Measurements from ENCODE around the gene ERC2.

ERC2 gene

DNA sequence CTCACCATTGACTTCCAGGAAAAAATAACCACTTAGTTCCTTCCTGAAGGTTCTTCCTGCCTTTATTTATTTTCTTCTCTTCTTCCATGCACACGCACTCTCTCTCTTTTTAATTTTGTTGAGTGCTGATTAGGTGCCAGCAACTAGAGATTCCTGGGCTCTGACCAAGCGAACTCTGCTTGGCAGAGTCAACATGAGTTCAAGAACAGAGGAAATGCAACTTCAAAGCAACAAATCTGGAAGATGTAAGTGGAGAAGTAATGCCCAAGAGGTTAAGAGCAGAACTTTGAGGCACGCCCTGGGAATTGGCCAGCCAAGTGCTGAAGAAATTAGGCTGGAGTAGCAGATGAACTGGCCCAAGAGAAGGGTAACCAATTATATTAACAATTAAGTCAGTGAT lies 8.5 kb downstream of the ERC2 start:
- TF ChIP-seq, protein P1, sequence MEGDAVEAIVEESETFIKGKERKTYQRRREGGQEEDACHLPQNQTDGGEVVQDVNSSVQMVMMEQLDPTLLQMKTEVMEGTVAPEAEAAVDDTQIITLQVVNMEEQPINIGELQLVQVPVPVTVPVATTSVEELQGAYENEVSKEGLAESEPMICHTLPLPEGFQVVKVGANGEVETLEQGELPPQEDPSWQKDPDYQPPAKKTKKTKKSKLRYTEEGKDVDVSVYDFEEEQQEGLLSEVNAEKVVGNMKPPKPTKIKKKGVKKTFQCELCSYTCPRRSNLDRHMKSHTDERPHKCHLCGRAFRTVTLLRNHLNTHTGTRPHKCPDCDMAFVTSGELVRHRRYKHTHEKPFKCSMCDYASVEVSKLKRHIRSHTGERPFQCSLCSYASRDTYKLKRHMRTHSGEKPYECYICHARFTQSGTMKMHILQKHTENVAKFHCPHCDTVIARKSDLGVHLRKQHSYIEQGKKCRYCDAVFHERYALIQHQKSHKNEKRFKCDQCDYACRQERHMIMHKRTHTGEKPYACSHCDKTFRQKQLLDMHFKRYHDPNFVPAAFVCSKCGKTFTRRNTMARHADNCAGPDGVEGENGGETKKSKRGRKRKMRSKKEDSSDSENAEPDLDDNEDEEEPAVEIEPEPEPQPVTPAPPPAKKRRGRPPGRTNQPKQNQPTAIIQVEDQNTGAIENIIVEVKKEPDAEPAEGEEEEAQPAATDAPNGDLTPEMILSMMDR (IDR thresholded peaks at IDR 0.05; ENCODE audit: poor library complexity, severe bottlenecking), result no peak
- DNase-seq (ENCODE audit: low spot score) (no peak), ATAC-seq (ENCODE audit: low read depth) (no peak)
- Histone ChIP-seq H3K4me3 (ENCODE audit: severe bottlenecking) (no peak overlapping the region), H3K9me3 (ENCODE audit: severe bottlenecking) (no peaks in the 10 kb centered on the region), H3K27ac (ENCODE audit: poor library complexity, severe bottlenecking) (no peak overlapping the region), H3K36me3 (ENCODE audit: low read depth) (no peaks in the 10 kb centered on the region), H3K4me1 (ENCODE audit: insufficient read depth, poor library complexity, severe bottlenecking) (no peaks in the 10 kb centered on the region), H3K27me3 (ENCODE audit: insufficient read depth, poor library complexity, severe bottlenecking) (peaks cover 3% of the 10 kb centered on the region)

DNA sequence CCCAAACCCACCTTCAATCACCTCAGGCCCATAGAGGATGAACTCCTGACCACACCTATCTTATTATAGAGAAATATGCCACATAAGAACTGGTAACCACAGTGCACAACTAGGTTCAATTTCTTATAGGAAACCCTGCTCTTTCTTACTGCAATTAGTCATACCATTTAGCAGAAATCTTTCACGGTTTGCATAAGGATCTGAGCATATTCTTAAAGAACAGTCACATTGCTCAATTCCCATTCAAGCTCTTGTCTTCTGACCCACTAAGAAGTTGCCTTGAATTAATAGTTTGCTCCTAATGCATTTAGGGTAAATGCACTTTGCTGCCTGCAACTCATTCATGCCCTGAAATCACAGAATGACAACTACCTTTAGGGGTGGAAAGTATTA lies 9.2 kb downstream of the ERC2 start:
- Histone ChIP-seq H3K27me3 (ENCODE audit: insufficient read depth, poor library complexity, severe bottlenecking) (peaks cover 3% of the 10 kb centered on the region), H3K9me3 (ENCODE audit: severe bottlenecking) (no peaks in the 10 kb centered on the region), H3K27ac (ENCODE audit: poor library complexity, severe bottlenecking) (no peak overlapping the region), H3K4me1 (ENCODE audit: insufficient read depth, poor library complexity, severe bottlenecking) (no peaks in the 10 kb centered on the region), H3K4me3 (ENCODE audit: severe bottlenecking) (no peak overlapping the region), H3K36me3 (ENCODE audit: low read depth) (no peaks in the 10 kb centered on the region)
- ATAC-seq (ENCODE audit: low read depth) (no peak), DNase-seq (ENCODE audit: low spot score) (no peak)
- TF ChIP-seq, protein P1 (IDR thresholded peaks at IDR 0.05; ENCODE audit: poor library complexity, severe bottlenecking), result no peak

- TF ChIP-seq, protein P1 (IDR thresholded peaks at IDR 0.05; ENCODE audit: poor library complexity, severe bottlenecking), result no peak
Measured at GRCh38 chr3:56458496-56459103, 9.7 kb downstream of the ERC2 start.

DNA sequence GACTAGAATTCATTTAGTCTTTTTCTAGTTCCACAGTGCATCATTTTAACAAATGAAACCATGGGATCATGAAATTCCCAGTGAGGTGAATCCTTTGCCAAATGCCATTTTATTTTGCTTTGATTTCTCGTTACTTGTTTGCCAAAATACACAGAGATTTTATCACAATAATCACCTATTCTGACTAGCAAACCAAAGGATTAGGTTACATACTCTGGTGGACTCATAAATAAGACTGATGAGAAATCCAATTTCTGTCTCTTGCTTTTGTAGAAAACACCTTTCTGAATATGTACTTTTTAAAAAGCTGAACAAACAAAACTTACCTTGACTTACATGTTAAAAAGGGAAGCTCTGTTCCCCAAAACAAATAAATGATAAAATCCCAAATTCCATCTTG lies 12.2 kb downstream of the ERC2 start:
- no peaks in the 10 kb centered on the region for H3K27me3 ChIP-seq (ENCODE audit: insufficient read depth, poor library complexity, severe bottlenecking)
- no peak for ATAC-seq (ENCODE audit: low read depth)
- no peak overlapping the region for H3K27ac ChIP-seq (ENCODE audit: poor library complexity, severe bottlenecking)
- no peak overlapping the region for H3K4me3 ChIP-seq (ENCODE audit: severe bottlenecking)
- H3K9me3 ChIP-seq (ENCODE audit: severe bottlenecking), result no peaks in the 10 kb centered on the region
- no peaks in the 10 kb centered on the region for H3K4me1 ChIP-seq (ENCODE audit: insufficient read depth, poor library complexity, severe bottlenecking)
- no peak for DNase-seq (ENCODE audit: low spot score)
- H3K36me3 ChIP-seq (ENCODE audit: low read depth), result no peaks in the 10 kb centered on the region
- TF ChIP-seq, protein P1 (IDR thresholded peaks at IDR 0.05; ENCODE audit: poor library complexity, severe bottlenecking), result no peak

More at GRCh38 chr3:56458496-56459103, 9.7 kb downstream of the ERC2 start:
- Histone ChIP-seq H3K4me1 (ENCODE audit: insufficient read depth, poor library complexity, severe bottlenecking) (no peaks in the 10 kb centered on the region), H3K36me3 (ENCODE audit: low read depth) (no peaks in the 10 kb centered on the region), H3K27me3 (ENCODE audit: insufficient read depth, poor library complexity, severe bottlenecking) (peaks cover 3% of the 10 kb centered on the region), H3K9me3 (ENCODE audit: severe bottlenecking) (no peaks in the 10 kb centered on the region), H3K27ac (ENCODE audit: poor library complexity, severe bottlenecking) (no peak overlapping the region), H3K4me3 (ENCODE audit: severe bottlenecking) (no peak overlapping the region)
- DNase-seq (ENCODE audit: low spot score) (no peak), ATAC-seq (ENCODE audit: low read depth) (no peak)

GRCh38 chr3:56453011-56453410 lies 15.3 kb downstream of the ERC2 start:
- Histone ChIP-seq H3K27me3 (ENCODE audit: insufficient read depth, poor library complexity, severe bottlenecking) (no peaks in the 10 kb centered on the region), H3K27ac (ENCODE audit: poor library complexity, severe bottlenecking) (no peak overlapping the region), H3K36me3 (ENCODE audit: low read depth) (no peaks in the 10 kb centered on the region), H3K9me3 (ENCODE audit: severe bottlenecking) (no peaks in the 10 kb centered on the region), H3K4me1 (ENCODE audit: insufficient read depth, poor library complexity, severe bottlenecking) (no peaks in the 10 kb centered on the region), H3K4me3 (ENCODE audit: severe bottlenecking) (no peak overlapping the region)
- TF ChIP-seq, protein P1 (IDR thresholded peaks at IDR 0.05; ENCODE audit: poor library complexity, severe bottlenecking), result no peak
- DNase-seq (ENCODE audit: low spot score) (no peak), ATAC-seq (ENCODE audit: low read depth) (no peak)

Measured in RWPE2 (cell line).